ENCODE measurements around the gene YIPF3.

YIPF3 gene

DNA sequence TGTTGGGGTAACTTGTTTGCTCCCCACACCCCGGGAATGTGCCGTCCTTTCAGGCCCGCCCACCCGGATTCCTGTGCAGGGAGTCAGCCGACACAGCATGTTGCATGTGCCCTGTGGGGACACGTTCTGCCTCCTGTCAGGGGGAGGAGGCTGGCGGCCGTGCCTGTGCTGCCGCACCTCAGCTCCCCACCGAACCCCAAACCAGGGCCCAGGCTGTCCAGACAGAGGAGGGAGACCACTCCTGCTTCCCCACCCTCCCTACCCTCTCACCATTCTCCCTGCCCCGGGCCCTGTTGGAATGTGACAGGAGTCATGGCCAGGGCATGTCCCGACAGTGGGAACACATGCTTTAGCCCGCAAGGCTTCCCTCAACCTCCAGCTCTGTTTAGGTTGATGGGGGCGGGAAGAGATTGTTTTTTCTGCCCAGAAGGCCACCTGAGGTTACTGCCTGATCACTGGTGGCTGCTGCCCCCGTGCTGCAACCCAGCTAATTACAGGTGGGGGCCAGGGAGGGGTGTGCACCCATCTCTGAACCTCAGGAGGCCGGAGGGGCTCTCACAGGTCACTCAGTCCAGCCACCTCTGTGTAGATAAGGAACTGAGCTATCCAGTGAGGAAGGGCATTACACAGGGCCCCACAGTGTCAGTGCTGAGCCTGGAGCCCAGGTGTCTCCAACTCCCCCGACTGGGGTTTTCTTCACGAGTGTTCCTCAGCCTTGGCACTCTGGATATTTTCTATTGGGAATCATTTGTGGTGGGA is 20.2 kb downstream of the YIPF3 start:
- in situ Hi-C loops (cut with MboI; ENCODE audit: low pct_unique_long_range_greater_than_20kb, low sequenced_read_pairs), result no loop called here
- DNase-seq, result no peak

DNA sequence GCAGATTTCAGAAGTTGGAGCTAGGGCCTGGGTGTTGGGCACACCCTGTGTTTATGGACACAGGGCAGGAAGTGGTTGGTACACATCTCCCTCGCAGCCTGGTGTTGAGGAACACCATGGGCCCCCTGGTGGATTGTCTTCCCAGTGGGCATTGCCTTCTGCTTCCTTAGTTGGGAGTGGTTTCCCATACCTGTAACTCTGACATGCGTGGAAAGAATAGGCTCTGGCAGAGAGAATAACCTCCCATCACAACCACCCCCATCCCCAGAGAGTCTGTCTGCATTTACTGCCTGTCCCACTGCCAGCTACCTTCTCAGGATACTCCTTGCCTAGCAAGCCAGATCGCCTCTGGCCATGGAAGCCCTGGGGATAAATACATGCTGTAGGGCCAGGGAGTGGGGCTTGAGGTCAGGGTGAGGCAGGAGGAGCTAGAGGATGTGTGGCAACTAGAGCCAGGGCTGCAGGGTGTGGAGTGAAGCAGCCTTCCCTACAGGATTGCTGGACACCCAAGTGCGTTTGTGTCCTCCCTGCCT is 21.3 kb downstream of the YIPF3 start:
- in situ Hi-C loops (cut with MboI; ENCODE audit: low pct_unique_long_range_greater_than_20kb, low sequenced_read_pairs), result no loop called here
- no peak for DNase-seq

DNA sequence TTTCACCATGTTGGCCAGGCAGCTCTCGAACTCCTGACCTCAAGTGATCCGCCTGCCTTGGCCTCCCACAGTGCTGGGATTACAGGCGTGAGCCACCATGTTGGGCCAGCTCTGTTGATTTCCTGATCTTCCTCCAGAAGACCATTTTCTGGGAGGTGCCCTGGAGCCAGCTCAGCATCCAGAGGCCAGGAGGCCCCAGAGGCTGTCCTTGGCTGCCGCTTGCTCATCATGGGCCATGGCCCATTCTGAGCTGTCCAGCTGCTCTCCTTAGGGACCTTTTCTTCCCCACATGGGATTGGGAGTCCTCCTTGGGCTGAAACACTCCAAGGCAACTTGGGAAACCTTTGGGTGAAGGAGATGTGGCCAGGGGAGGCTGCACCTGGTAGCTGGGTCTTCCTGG is 22.0 kb downstream of the YIPF3 start:
- in situ Hi-C loops (cut with MboI; ENCODE audit: low pct_unique_long_range_greater_than_20kb, low sequenced_read_pairs), result no loop called here
- DNase-seq, result no peak

DNA sequence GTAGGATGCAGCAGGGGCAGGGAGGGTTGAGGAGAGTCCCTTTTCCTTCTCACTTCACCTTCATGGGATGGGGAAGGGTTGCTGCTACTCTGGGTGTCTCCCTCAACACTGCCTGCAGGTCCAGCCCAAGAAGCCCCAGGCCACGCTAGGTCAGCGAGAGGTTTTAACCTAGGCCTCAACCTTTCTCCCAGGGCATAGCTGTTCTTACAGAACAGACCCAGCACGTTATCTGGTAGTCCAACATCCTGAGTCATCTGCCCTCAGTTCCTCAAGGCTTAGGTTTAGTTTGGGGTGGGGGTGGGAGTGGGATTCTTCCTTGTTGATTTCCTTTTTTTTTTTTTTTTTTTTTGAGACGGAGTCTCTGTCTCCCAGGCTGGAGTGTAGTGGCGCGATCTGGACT is 22.4 kb downstream of the YIPF3 start:
- no peak for DNase-seq
- in situ Hi-C loops (cut with MboI; ENCODE audit: low pct_unique_long_range_greater_than_20kb, low sequenced_read_pairs), result no loop called here

DNA sequence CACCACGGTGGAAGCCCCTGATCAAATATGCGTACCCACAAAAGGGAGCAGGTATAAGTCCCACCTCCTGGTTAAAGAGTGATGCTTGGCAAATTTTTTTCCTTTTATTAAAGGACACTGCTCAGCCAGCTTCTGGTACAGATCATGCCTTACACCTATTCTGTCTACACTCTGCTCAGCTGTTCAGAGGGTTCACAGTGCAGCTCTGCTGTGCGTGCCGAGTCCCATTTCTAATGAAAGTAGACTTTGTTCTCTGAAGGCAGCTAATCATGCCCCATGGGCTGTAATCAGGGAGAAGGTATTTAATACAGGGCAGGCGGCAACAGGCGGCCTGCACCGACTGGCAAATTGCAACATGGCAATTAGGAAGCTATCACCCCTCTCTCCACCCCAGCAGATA is 22.9 kb downstream of the YIPF3 start:
- in situ Hi-C loops (cut with MboI; ENCODE audit: low pct_unique_long_range_greater_than_20kb, low sequenced_read_pairs), result no loop called here

DNA sequence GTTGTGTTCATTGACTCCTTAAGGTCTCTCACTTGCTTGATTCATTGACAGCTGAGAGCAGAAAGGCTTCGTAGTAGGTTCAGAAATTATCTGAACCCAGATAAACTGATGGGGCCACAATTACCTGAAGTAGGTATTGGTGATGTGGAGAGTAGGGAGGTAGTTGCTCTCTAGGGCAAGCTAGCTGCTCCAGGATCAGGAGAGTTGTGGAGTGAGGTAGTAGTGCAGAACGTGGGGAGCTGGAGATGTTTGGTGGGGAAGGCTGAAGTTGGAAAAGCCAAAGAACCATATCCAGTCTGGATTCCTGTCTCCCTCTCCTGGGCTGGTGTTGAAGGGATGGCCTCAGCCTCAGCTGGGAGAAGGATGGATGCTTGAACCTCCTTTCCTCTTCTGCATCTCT is 23.5 kb downstream of the YIPF3 start:
- in situ Hi-C loops (cut with MboI; ENCODE audit: low pct_unique_long_range_greater_than_20kb, low sequenced_read_pairs), result no loop called here
- DNase-seq, result no peak

More for the DNA sequence above, 22.9 kb downstream of the YIPF3 start:
- DNase-seq, result no peak

DNA sequence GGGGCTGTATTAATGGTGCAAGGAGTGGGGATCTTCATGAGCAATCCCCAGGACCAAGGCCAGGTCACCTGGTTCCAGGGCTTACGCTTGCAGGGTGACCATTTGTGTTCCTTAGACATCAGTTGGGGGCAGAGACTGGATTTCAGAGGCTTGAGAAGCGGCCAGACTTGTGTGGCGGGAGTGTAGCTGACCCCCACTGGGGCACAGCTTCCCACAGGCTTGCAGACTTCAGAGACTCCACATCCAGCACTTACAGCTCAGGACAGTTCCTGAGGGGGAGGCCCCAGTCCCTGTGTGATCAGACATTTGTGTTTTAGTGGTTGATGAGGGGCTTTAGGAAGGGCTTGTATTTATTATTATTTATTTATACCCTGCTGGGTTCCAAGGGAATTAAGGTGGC is 24.1 kb downstream of the YIPF3 start:
- DNase-seq, result no peak
- in situ Hi-C loops (cut with MboI; ENCODE audit: low pct_unique_long_range_greater_than_20kb, low sequenced_read_pairs), result no loop called here

DNA sequence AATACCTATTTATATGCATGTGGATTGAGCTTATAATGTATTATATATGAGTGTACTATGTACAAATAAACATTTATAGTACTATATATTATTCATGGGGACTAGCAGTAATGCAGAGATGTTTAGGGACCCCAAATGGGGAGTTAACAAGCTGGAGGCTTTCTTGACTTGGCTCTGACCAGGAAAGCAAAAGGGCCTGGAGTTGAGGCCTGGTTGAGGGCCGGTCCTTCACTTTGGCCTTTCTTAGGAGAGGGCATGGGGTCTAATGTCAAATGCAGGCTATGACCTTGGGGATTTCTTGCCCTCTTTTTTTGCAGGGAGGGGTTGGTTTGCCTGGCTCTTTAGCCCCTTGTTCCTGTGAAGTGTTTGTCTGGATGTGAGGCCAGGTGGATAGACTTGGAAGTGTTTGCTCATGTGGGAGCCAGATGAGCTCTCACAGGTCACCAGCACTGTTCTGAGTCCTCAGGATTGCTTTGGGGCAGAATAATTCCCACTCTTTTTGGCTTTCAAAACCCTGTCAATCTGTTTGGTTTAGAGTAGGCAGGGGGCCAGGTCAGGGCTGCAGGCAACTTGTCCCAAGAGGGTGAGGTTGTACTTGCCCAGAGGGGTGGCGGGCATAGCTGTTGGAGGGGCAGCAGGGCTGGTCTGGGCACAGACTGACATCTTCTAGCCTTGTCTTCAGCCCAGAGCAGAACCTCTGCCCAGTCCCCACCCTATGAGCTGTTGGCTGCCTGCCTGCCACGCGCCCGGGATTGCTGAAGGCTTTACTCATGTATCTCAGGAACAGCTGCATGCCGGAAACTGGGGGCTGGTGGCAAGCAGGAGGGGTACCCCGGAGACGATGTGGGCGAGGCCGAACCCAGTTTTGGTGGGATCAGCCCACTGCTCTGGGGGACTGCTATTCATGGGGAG is 24.7 kb downstream of the YIPF3 start:
- no peak for DNase-seq
- in situ Hi-C loops (cut with MboI; ENCODE audit: low pct_unique_long_range_greater_than_20kb, low sequenced_read_pairs), result no loop called here

DNA sequence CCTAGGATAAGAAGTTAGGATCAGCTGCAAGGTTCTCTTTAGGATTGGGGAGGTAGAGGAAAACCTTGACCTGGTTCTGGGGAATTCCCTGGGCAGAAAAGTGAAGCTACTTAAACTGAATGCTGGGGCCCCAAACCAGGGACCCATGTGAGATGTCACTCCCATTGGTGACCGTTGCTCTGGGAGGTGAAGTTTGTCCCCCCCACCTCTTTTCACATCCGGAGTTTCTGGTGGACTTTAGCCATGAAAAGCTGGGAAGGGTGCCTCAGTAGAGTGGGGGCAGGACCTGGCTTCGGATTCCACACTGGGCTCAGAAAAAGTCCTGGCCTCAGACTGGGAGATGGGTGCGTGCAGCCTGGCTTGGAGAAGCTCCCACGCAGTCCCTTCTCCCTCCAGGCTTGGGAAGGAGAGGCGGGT is 26.2 kb downstream of the YIPF3 start:
- in situ Hi-C loops (cut with MboI; ENCODE audit: low pct_unique_long_range_greater_than_20kb, low sequenced_read_pairs), result no loop called here

DNA sequence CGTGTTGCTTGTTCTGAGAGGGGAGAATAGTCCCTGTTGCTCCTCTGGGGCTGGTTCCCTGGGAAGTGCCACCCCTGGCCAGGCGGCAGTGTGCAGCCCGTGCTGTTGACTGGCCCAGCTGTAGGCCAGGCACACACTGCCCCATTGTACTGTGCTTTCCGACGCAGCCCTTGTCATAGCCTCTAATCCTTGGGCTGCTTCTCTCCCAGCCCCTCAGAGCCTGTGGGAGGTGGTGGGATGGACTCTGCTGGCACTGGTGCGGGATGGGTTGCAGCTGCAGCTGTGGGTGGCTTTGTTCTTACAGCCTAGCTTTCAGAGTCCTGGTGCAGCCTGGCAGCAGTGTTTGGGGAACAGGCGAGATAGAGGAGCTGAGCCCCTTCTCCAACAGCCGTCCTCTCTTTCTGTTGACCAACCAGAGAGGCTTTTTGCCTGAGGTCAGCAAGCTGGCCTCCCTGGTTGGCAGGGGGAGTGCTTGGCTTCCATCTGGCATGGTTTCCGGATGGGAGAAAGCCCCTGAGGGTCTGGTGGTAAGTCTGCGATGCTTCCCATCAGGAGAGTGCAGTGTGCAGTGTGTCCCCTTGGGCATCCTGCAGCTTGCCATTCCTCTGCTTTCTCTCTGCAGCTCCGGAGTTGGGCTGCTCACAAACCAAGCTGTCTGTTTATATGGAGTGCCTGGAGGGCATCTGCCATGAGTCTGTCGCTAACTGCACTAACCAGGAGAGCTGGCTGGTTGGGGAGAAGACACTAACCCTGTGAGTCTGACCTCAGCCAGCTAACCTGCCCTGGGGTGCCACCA is 27.3 kb downstream of the YIPF3 start:
- DNase-seq, result no peak
- in situ Hi-C loops (cut with MboI; ENCODE audit: low pct_unique_long_range_greater_than_20kb, low sequenced_read_pairs), result no loop called here

More for the DNA sequence above, 26.2 kb downstream of the YIPF3 start:
- DNase-seq, result no peak

DNA sequence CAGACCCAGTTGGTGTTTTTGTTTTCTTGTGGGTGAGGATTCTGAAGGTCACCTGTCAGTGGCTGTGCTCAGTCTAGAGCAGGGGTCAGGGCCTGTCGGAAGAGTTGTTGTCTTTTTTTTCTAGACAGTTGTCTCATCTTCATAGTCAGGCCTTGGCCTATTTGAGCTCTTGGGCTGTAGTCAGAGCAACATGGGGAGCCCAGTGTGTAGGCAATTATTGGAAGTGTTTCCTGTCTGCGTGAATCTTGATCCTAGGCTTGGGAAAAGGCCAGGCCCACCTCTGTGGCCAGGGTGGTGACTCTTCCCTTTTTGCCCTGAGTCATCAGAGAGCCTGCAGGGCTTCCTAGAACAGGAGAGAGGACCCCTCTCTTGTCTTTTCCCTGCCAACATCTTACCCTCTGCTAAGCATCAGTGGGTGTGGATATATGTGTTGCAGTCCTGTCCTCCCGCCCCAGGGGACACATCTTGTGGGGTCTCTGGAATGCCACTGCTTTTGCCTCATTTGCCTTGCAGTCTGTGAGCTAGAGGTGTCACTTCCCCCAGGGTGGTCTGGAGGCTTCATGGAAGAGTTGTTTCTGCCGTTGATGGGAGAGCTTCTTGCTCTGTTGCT is 28.0 kb downstream of the YIPF3 start:
- DNase-seq, result no peak
- in situ Hi-C loops (cut with MboI; ENCODE audit: low pct_unique_long_range_greater_than_20kb, low sequenced_read_pairs), result no loop called here

DNA sequence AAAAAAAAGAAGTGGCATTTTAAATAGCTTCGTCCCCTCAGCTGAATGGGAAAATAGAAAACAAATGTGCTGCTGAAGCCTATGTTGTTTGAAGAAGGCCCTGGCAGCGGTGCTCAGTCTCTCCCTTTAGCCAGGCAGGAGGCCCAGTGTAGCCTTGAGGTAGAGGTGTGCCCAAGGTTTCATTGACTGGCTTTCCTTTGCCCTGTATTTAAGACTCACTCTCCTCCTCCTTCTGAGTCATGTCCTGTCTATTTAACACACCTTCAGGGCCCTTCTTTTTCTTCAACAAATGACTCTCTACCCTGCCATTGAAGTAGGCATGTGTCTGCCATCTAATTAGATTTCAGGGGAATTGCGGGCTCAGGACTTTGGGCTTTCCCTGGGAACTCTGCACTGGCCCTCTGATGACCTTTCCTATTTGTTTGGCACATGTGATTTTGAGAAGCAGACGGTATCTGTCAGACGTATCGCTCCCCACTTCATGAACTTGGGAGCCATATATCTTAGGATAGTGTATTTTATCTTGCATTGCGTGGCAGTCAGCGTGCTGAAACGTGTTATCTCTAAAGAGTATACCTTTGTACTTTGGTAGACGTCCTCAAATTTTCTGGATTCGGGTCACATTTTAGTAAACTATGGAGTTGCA is 35.0 kb downstream of the YIPF3 start:
- no peak for DNase-seq
- in situ Hi-C loops (cut with MboI; ENCODE audit: low pct_unique_long_range_greater_than_20kb, low sequenced_read_pairs), result no loop called here

DNA sequence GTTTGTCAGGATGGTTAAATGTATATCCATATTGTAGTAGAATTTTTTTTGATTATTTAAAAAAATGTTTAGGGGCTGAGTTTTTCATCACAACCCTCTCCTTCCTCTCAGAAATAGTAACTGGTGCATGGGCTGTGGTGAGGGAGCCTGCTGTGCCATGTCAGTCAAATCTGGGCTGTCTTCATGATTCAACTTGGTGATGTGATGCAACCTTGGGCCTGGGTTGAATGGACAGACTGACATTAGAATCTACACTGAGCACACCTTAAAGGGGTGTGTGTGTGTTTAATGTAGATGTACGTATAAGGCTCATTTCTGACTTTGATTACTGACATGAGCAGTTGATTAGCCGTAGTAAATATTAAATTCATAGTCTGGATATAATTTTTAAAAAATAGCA is 35.7 kb downstream of the YIPF3 start:
- DNase-seq, result no peak
- in situ Hi-C loops (cut with MboI; ENCODE audit: low pct_unique_long_range_greater_than_20kb, low sequenced_read_pairs), result no loop called here

DNA sequence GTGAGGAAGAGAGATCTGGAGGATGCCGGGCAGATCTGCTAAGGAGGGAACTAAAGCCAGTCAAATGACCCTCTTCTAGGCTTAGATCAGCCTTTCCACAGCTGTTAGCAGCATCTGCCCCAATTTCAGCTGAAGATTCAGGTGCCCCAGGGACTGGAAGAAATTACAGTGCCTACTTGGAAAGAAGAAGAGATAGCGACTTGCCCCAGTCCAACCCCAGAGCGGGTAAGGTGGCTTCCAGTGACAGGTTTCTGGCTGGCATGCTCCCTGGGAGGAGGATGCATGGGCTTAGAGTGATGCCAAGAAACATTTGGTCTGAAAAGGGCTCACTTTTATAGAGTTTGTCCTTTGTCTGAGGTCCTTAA is 38.7 kb downstream of the YIPF3 start:
- no peak for DNase-seq

DNA sequence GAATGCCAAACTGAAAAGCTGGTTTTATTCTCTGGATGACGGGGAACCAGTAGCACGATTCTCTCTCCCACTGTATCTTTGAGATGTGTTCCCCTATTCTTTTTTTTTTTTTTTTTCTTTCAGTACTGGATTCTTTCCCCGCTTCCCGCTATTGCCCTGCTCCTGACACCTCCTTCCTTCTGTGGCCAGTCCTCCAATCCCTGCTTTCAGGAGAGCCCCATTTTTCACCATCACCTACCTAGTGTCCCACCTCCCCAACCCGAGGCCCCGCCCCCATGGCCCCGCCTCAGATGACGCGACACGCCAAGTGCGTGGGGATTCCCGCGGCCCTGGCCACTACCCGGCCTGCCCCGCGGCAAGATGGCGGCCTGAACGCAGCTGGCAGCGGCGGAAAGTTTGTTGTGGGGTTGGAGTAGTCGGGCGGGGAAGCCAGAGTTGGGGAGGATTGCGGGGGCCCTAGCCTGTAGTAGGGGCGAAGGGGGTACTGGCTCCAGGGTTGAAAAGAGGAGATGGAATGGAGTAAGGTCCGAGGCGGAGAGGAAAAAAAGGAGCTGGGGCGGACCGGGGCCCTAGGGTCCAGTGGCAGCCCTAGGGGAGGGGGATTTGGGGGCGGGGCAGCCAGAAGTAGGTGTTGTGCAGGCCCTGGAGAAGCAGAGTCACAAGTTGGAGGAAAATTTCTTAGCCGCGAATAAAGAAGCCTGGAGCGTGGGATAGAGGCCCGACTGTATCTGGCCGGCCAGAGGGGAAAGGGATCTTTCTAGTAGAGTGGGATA is 39.3 kb downstream of the YIPF3 start, which contains the start of gene TJAP1:
Gene TJAP1 (plus strand): TSS at position 336 of the 773 bp plus-strand sequence. CDS start 21,432 bp downstream, outside the sequence.
- in situ Hi-C loops (cut with MboI; ENCODE audit: low pct_unique_long_range_greater_than_20kb, low sequenced_read_pairs), result no loop called here
- DNase-seq, result peak; percentile 69

More for the DNA sequence above, 38.7 kb downstream of the YIPF3 start:
- in situ Hi-C loops (cut with MboI; ENCODE audit: low pct_unique_long_range_greater_than_20kb, low sequenced_read_pairs), result no loop called here

DNA sequence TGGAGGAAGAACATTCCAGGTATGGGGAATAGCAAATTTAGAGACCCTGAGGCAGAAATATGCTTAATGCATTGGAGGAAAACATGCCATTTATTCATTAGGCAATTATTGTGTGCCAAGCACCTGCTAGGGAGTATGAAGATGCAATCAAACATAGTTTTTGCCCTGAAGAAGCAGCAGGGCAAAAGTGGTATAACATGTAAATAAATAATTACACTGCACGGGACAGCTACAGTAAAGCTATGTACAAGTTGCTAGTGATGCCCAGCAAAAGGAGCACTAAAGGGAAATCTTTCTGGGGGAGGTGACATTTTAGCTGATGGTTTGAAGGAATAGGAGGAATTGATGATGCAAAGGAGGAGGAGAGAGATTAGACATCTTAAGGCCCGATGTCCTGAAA is 40.0 kb downstream of the YIPF3 start:
- DNase-seq, result no peak
- in situ Hi-C loops (cut with MboI; ENCODE audit: low pct_unique_long_range_greater_than_20kb, low sequenced_read_pairs), result no loop called here

DNA sequence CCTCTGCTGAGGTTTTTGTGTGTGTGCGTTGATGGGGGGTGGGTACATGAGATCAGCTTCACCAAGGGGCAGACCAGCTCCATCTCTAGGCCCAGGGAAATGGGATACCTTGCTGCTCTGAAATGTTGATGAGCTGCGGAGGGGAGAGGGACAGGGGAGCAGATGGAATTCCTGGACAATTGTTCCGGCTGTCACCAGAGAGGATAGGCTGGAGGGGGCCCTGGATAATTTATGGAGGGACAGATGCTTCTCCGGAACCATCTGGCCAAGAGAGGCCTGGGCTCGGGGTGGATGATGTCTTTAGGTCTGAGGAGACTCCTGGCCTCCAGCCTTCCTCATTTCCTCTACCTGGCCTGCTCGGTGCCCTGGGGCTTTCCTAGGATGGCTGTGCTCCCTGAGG is 41.2 kb downstream of the YIPF3 start:
- DNase-seq, result no peak
- in situ Hi-C loops (cut with MboI; ENCODE audit: low pct_unique_long_range_greater_than_20kb, low sequenced_read_pairs), result no loop called here

DNA sequence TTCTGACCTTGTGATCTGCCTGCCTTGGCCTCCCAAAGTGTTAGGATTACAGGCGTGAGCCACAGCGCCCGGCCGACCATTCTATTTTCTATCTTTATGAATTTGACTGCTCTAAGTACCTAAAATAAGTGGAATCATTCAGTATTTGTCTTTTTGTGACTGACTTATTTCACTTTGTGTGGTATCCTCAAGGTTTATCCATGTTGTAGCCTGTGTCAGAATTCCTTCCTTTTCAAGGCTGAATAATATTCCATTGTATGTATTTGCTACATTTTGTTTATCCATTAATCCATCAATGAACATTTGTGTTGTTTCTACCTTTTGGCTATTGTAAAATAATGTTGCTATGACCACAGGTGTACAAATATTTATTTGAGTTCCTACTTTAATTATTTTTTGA is 44.2 kb downstream of the YIPF3 start:
- DNase-seq, result no peak
- in situ Hi-C loops (cut with MboI; ENCODE audit: low pct_unique_long_range_greater_than_20kb, low sequenced_read_pairs), result no loop called here
